ENCODE data around the gene IZUMO1. TPM values are rescaled to one million over a fixed set of nuclear protein-coding genes. Genes with fewer than 3 reads are reported as not detected.
"Not testable (repeated sequence)": the region's sequence is repeated elsewhere in the genome, so short reads cannot be mapped to it uniquely, and the experiment has no call there.

Gene IZUMO1
- polyA plus RNA-seq, 1 donor from 2014 or later: not detected

DNA sequence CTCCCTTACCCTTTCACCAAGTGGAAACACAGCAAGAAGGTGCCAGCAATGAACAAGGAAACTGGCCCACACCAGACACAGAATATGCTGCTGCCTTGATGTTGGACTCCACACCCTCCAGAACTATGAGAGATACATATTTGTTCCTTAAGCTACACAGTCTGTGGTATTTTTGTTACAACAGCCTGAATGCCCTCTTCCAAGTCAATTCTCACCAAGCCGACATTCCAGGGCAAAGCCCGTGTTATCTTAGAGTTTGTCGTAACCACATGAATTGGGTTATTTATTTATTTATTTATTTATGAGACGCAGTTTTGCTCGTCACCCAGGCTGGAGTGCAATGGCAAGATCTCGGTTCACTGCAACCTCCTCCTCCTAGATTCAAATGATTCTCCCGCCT, 23.6 kb upstream of the IZUMO1 start:
- no peak overlapping the region for H2AFZ ChIP-seq (ENCODE audit: low read depth, low read length)
- H3K36me3 ChIP-seq (ENCODE audit: insufficient read depth, low read length): no peaks in the 10 kb centered on the region

DNA sequence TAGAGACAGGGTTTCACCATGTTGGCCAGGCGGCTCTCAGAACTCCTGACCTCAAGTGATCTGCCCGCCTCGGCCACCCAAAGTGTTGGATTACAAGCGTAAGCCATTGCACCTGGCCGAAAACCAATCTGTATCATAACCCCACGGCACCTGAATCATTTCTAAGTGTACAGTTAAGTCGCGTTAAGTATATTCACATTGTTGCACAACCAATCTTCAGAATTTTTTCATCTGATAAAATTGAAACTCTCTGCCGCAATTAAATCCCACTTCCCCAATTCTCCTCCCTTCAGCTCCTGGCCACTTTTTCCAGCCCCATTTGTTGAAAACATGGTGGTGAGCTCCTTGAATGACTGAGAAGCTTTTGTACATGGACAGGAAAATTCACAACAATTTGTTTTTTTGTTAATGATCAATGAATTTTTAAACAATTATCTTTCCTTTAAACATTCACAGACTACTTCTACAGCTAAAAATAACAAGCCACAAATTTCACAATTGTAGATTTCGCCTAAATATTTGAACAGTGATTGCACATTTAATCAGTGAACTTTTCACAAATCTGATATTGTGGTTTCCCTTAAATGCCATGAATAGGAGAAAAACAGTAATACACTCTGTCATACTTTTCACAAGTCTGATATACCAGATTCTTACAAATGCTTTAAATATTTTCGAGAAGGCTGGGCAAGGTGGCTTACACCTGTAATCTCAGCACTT, 22.4 kb upstream of the IZUMO1 start:
- H3F3A ChIP-seq (ENCODE audit: insufficient read depth, low read length, poor library complexity, severe bottlenecking): no peaks in the 10 kb centered on the region
- no peaks in the 10 kb centered on the region for H3K27me3 ChIP-seq (ENCODE audit: insufficient read depth, low read depth, low read length)
- no peak overlapping the region for H3K27ac ChIP-seq (ENCODE audit: low read length)
- no peaks in the 10 kb centered on the region for H3K9me2 ChIP-seq (ENCODE audit: insufficient read depth, low read length)
- no peaks in the 10 kb centered on the region for H4K20me1 ChIP-seq (ENCODE audit: insufficient read depth)
- no peak overlapping the region for H3K4me2 ChIP-seq (ENCODE audit: low read length)
- no peak overlapping the region for H3K9ac ChIP-seq (ENCODE audit: low read length)
- H3K79me2 ChIP-seq (replicated peaks; ENCODE audit: insufficient read depth, low read length): no peaks in the 10 kb centered on the region
- no peaks in the 10 kb centered on the region for H3K36me3 ChIP-seq (ENCODE audit: insufficient read depth, low read length)
- H3K4me3 ChIP-seq (ENCODE audit: low read length): no peak overlapping the region
- H2AFZ ChIP-seq (ENCODE audit: low read depth, low read length): no peak overlapping the region
- no peaks in the 10 kb centered on the region for H3K9me3 ChIP-seq (ENCODE audit: low read length)
- TF ChIP-seq SMC3 (conservative IDR thresholded peaks at IDR 0.05; ENCODE audit: poor library complexity) (no peak), RAD21 (conservative IDR thresholded peaks at IDR 0.05) (no peak)

More for the DNA sequence above, 23.6 kb upstream of the IZUMO1 start:
- Histone ChIP-seq H3K9me3 (ENCODE audit: low read length) (no peaks in the 10 kb centered on the region), H3K79me2 (replicated peaks; ENCODE audit: insufficient read depth, low read length) (no peaks in the 10 kb centered on the region), H3K27ac (ENCODE audit: low read length) (no peak overlapping the region), H3K9ac (ENCODE audit: low read length) (no peak overlapping the region), H3K27me3 (ENCODE audit: insufficient read depth, low read depth, low read length) (no peaks in the 10 kb centered on the region), H3K9me2 (ENCODE audit: insufficient read depth, low read length) (no peaks in the 10 kb centered on the region), H4K20me1 (ENCODE audit: insufficient read depth) (no peaks in the 10 kb centered on the region), H3K4me3 (ENCODE audit: low read length) (no peak overlapping the region), H3F3A (ENCODE audit: insufficient read depth, low read length, poor library complexity, severe bottlenecking) (no peaks in the 10 kb centered on the region), H3K4me2 (ENCODE audit: low read length) (no peak overlapping the region)
- TF ChIP-seq RAD21 (conservative IDR thresholded peaks at IDR 0.05) (no peak), POLR2AphosphoS5 (IDR thresholded peaks at IDR 0.05) (no peak), EP300 (conservative IDR thresholded peaks at IDR 0.05; ENCODE audit: poor library complexity, severe bottlenecking) (no peak), EZH2 (IDR thresholded peaks at IDR 0.05; ENCODE audit: borderline replicate concordance, insufficient read depth, low read length, poor library complexity, severe bottlenecking) (no peak), TAF1 (IDR thresholded peaks at IDR 0.05; ENCODE audit: low read depth) (no peak)
- TF ChIP-seq, protein P1, sequence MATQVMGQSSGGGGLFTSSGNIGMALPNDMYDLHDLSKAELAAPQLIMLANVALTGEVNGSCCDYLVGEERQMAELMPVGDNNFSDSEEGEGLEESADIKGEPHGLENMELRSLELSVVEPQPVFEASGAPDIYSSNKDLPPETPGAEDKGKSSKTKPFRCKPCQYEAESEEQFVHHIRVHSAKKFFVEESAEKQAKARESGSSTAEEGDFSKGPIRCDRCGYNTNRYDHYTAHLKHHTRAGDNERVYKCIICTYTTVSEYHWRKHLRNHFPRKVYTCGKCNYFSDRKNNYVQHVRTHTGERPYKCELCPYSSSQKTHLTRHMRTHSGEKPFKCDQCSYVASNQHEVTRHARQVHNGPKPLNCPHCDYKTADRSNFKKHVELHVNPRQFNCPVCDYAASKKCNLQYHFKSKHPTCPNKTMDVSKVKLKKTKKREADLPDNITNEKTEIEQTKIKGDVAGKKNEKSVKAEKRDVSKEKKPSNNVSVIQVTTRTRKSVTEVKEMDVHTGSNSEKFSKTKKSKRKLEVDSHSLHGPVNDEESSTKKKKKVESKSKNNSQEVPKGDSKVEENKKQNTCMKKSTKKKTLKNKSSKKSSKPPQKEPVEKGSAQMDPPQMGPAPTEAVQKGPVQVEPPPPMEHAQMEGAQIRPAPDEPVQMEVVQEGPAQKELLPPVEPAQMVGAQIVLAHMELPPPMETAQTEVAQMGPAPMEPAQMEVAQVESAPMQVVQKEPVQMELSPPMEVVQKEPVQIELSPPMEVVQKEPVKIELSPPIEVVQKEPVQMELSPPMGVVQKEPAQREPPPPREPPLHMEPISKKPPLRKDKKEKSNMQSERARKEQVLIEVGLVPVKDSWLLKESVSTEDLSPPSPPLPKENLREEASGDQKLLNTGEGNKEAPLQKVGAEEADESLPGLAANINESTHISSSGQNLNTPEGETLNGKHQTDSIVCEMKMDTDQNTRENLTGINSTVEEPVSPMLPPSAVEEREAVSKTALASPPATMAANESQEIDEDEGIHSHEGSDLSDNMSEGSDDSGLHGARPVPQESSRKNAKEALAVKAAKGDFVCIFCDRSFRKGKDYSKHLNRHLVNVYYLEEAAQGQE (IDR thresholded peaks at IDR 0.05; ENCODE audit: borderline replicate concordance): no peak
- TF ChIP-seq, protein P2, sequence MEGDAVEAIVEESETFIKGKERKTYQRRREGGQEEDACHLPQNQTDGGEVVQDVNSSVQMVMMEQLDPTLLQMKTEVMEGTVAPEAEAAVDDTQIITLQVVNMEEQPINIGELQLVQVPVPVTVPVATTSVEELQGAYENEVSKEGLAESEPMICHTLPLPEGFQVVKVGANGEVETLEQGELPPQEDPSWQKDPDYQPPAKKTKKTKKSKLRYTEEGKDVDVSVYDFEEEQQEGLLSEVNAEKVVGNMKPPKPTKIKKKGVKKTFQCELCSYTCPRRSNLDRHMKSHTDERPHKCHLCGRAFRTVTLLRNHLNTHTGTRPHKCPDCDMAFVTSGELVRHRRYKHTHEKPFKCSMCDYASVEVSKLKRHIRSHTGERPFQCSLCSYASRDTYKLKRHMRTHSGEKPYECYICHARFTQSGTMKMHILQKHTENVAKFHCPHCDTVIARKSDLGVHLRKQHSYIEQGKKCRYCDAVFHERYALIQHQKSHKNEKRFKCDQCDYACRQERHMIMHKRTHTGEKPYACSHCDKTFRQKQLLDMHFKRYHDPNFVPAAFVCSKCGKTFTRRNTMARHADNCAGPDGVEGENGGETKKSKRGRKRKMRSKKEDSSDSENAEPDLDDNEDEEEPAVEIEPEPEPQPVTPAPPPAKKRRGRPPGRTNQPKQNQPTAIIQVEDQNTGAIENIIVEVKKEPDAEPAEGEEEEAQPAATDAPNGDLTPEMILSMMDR (IDR thresholded peaks at IDR 0.05; ENCODE audit: poor library complexity, severe bottlenecking): no peak

DNA sequence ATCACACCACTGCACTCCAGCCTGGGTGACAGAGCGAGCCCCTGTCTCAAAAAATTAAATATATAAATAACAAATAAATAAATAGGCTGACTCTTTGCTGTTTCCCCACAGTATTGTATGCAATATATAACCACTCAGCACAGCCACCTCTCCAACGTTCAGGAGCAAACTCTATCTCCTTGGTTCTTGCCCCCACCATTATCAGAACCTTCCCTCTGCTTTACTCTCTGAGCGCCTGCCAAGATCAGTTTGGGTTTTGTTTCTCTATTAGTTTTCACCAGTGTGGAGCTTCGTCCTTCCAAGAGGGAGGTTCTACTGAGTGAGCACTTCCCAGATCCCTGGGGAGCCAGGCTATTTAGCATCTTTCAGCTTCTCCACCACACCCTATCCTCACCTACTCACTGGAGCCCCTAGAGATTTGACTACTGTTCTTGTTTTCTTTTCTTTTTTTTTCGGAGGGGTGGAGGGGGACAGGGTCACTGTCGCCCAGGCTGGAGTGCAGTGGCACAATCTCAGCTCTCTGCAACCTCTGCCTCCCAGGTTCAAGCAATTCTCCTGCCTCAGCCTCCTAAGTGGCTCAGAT, 21.6 kb upstream of the IZUMO1 start:
- not testable (repeated sequence) for H3K79me2 ChIP-seq (replicated peaks; ENCODE audit: insufficient read depth, low read length); H3K9me2 ChIP-seq (ENCODE audit: insufficient read depth, low read length); H3K9ac ChIP-seq (ENCODE audit: low read length); H2AFZ ChIP-seq (ENCODE audit: low read depth, low read length); H3K9me3 ChIP-seq (ENCODE audit: low read length); H3K4me2 ChIP-seq (ENCODE audit: low read length); H3K27me3 ChIP-seq (ENCODE audit: insufficient read depth, low read depth, low read length); H3F3A ChIP-seq (ENCODE audit: insufficient read depth, low read length, poor library complexity, severe bottlenecking); H4K20me1 ChIP-seq (ENCODE audit: insufficient read depth); H3K4me3 ChIP-seq (ENCODE audit: low read length); H3K36me3 ChIP-seq (ENCODE audit: insufficient read depth, low read length); H3K27ac ChIP-seq (ENCODE audit: low read length)

DNA sequence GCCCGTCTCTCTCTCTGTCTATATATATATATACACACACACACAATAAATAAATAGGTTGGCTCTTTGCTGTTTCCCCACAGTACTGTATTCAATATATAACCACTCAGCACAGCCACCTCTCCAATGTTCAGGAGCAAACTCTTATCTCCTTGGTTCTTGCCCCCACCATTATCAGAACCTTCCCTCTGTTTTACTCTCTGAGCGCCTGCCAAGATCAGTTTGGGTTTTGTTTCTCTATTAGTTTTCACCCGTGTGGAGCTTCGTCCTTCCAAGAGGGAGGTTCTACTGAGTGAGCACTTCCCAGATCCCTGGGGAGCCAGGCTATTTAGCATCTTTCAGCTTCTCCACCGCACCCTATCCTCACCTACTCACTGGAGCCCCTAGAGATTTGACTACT, 19.1 kb upstream of the IZUMO1 start:
- H3K36me3 ChIP-seq (ENCODE audit: insufficient read depth, low read length); H4K20me1 ChIP-seq (ENCODE audit: insufficient read depth); H3K79me2 ChIP-seq (replicated peaks; ENCODE audit: insufficient read depth, low read length); H3K9me2 ChIP-seq (ENCODE audit: insufficient read depth, low read length); H3K4me2 ChIP-seq (ENCODE audit: low read length); H3F3A ChIP-seq (ENCODE audit: insufficient read depth, low read length, poor library complexity, severe bottlenecking); H3K9me3 ChIP-seq (ENCODE audit: low read length); H3K4me3 ChIP-seq (ENCODE audit: low read length); H3K9ac ChIP-seq (ENCODE audit: low read length); H3K27me3 ChIP-seq (ENCODE audit: insufficient read depth, low read depth, low read length); H3K27ac ChIP-seq (ENCODE audit: low read length); H2AFZ ChIP-seq (ENCODE audit: low read depth, low read length): not testable (repeated sequence)
